Activated T-cell treated with anti-CD3 and anti-CD28 coated beads for 1 hour (primary cell): ENCODE results near the gene MAPKBP1.

Source experiments
- DNase-seq: peaks from one replicate; pipeline ENCODE4 v3.0.0-alpha.2; 2020; ENCODE audit warnings: low read depth

Gene MAPKBP1

DNA sequence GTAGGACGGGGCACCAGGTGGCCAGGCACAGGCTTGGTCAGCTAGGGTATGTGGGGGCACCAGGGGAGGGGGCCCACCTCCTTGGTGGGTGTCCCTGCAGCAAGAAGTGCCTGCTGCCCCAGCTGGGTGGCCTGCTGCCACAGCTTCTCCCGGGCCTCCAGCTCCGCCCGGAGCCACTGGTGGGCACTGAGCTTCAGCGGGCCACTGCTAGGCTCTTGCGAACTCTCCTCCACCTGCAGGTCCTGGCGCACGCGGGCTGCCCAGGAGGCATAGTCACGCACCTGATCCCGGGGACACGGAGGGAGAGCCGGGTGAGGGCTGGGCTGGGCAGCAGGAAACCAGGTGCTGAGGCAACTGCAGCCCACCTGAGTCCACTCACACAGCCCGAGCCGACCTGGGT lies 94.0 kb downstream of the MAPKBP1 start:
- no peak for DNase-seq

DNA sequence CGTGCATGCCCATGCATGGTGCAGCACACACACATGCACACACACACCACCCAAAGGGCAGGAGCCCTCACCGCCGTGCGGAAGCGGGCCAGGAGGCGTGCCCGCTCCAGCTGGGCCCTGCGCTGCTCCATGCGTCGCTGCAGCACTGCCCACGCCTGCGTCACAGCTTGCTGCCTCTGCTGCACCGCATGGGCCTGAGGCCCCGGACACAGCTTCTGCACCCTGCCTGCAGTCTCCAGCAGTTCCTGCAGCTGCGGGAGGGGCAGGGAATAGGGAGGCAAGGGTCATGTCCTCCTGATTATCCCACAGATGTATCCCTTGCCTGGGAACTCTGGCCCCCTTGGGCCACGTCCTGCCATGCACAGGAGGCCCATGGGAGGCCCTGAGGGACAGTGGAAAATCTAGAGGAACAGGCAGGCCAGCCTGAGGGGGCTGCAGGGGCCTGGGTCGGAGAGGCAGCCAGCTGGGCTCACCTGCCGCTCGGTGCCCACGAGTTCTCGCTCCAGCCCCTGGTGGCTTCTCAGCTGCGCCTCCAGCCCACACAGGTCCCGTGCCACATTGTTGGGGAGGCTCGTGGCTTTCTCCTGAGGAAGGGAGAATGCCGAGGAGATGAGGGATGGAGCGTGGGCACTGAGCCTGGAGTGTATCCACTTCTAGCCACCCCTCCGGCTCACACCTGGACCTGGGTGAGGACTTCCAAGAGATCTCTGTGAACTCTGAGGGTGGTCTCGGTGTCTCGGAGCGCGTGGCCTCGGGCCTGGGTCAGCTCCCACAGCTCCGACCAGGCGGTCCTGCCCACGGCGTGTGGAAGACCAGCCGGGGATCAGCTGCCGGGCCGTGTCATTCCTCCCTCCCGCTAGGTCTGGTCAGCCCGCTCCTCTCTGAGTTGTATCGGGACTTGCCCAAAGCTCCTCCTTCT lies 95.7 kb downstream of the MAPKBP1 start:
- DNase-seq = no peak

DNA sequence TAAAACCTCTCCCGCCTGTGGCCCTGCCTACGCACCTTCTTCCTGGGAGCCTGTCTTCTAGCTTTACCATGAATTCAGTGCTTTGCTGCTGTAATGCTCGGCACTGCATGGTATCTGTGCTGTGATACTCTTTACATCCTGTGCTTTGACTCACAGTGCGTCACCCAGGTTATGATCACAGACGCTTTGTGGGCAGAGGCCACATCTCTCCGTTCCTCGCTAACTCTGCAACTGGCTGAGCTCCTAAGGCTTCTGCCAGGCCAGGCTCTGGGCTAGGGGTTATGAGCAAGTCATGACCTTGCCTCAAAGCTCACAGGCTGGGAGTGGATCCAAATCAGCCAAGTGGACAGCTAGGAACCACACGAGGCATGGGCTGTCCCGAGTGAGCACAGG lies 96.4 kb downstream of the MAPKBP1 start:
- peak; percentile 23 for DNase-seq

DNA sequence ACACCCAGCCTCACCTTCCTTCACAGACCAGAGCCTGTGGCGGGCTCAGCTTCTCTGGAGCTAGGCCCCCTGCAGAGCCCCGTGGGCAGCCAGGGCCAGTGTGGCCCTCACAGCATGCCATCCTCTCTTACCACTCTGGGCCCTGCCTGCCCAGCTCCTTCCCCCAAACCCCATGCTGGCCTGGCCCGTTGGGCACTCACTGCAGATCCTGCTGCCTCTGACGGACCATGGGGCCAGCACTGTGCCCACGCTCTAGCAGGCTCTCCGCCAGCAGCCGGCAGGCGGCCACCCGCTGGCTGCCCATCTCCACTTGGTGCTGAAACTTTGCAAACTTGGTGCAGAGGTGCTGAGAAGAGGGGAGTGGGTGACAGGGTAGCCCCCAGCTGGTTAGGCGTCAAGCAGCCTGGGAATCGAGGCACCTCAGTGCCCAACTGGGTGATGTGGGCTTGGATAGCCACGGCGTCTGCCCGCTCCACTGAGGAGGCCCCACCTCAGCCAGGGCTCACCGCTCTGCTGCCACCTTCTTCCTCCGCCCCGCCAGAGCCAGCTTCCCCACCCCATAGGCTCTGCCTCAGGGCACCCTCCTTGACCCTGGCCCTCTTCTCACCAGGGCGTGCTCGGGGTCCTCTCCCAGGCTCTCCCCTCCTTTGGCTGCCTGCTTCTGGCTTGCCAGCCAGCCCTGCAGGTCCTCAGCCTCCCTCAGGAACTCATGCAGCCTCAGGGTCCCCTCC lies 97.1 kb downstream of the MAPKBP1 start:
- no peak for DNase-seq

DNA sequence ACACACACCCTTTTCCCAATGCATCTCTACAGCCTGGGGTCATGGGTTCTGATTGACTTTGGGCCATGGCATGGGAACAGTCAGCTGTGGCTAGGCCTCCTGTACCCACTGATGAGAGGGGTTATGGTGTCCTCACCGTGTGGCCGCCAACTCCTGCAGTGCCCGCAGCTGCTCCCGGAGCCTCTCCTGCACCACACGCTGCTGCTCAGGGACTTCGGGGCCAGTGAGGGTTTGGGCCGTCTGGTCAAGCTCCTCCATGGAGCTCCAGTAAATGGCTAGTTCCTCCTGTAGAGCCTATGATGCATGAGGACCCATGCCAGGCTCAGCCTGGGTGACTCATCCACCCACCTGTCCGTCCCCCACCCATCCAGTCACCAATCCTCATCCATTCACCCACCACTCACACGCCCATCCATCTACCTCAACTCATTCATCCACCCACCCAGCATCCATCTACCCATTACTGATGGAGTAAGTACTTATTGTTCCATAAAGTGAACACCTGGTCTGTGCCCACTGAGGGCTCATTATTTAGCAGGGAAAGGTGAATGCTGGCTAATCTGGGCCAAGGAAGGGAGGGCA lies 98.0 kb downstream of the MAPKBP1 start:
- DNase-seq = no peak

DNA sequence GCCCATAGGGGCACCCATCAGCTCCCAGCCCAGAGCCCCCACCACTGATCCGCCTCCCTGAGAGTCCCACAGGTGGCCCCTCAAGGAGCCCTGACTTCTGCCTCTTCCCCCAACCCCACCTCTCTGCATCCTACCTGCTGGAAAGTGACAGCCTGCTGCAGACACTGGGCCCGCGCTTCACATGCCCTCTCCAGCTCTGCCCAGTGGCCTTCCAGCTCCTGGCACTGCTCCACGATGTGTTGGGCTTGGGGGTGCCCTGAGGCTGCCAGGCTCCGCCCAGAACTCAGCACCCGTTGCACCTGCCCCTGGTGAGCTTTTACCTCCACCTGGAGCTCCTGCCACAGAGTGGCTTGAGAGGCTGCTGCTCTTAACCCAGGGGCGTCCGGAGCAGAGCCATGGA lies 99.4 kb downstream of the MAPKBP1 start:
- DNase-seq = no peak

DNA sequence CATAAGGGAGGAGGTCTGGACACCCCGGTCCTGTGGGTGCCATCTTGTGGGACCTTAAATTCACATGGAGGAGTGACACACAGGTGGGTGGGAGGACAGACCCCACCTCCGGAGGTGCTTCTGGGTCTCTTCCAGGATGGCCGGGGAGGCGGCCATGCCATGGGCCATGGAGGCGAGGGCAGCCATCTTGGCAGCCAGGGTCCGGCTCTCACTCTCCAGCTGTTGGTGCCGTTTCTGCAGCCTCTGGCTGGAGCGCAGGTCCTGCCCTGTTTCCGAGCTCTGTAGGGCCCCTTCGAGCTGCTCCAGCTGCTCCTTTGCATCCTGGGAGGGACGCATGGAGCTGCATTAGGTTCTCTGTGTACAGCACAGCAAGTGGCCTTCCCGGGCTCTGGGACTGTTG lies 100.5 kb downstream of the MAPKBP1 start:
- no peak for DNase-seq

DNA sequence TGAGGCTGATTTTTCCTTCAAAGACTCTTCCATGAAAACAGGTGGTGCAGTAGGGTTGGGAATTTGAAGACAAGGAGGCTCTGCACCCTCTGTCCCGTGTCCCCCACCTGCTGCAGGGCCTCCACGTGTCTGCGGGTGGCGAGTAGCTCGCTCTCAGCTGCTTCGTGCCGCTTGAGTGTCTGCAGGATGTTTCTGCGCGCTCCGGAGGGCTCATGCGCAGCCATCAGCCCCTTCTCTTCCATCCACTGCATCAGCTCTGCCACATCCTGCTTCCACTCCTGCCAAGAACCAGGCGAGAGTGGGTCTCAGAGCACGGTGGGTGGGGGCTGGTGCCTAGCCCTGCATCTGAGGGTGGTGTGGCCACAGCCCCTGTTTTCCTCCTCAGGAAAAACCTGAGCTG lies 101.7 kb downstream of the MAPKBP1 start:
- DNase-seq = no peak

DNA sequence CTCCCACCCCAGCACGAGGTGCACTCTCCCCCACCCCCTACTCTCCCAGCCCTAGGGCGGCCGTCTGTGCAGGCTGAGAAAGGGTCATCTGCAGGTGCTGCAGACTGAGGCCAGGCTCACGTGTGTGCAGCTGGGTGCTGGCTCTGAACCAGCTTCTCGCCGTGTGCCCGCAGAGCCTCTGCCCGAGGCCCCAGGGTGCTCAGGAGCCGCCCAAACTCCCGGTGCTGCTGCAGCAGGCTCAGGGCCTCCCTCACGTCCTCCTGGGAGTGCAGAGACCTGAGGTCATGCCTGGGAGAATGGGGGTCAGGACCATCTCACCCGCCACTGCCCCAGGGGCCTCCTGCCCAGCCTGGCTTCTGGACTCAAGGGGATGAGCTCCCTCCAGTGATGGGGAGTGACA lies 102.4 kb downstream of the MAPKBP1 start:
- no peak for DNase-seq
